ENCODE results near the gene NCAPD3.

NCAPD3 gene

GRCh38 chr11:134226806-134227325 is 3.1 kb upstream of the NCAPD3 start:
- TF ChIP-seq CTCF (conservative IDR thresholded peaks at IDR 0.05; ENCODE audit: low read depth, low read length), result no peak
- H3K4me3 ChIP-seq (ENCODE audit: low read depth, low read length), result no peak overlapping the region
- DNase-seq (ENCODE audit: low read depth), result peak; percentile 27

GRCh38 chr11:134224710-134225664 is 1.2 kb upstream of the NCAPD3 start:
- TF ChIP-seq CTCF (conservative IDR thresholded peaks at IDR 0.05; ENCODE audit: low read depth, low read length), result no peak
- peak; percentile 34 for DNase-seq (ENCODE audit: low read depth)
- H3K4me3 ChIP-seq (ENCODE audit: low read depth, low read length), result peak overlapping the region; percentile 89

GRCh38 chr11:134223121-134223520 is 646 bp downstream of the NCAPD3 start:
- no peak for TF ChIP-seq CTCF (conservative IDR thresholded peaks at IDR 0.05; ENCODE audit: low read depth, low read length)
- DNase-seq (ENCODE audit: low read depth), result no peak
- peak overlapping the region; percentile 89 for H3K4me3 ChIP-seq (ENCODE audit: low read depth, low read length)

- no peak overlapping the region for H3K4me3 ChIP-seq (ENCODE audit: low read depth, low read length)
- DNase-seq (ENCODE audit: low read depth), result no peak
- no peak for TF ChIP-seq CTCF (conservative IDR thresholded peaks at IDR 0.05; ENCODE audit: low read depth, low read length)
These were observed 7.0 kb downstream of the NCAPD3 start for GRCh38 chr11:134216816-134217215.

GRCh38 chr11:134215836-134216235 is 7.9 kb downstream of the NCAPD3 start:
- DNase-seq (ENCODE audit: low read depth), result no peak
- TF ChIP-seq CTCF (conservative IDR thresholded peaks at IDR 0.05; ENCODE audit: low read depth, low read length), result no peak
- H3K4me3 ChIP-seq (ENCODE audit: low read depth, low read length), result no peak overlapping the region

GRCh38 chr11:134207538-134208239 is 16.1 kb downstream of the NCAPD3 start:
- TF ChIP-seq CTCF (conservative IDR thresholded peaks at IDR 0.05; ENCODE audit: low read depth, low read length), result peak; percentile 64
- peak; percentile 45 for DNase-seq (ENCODE audit: low read depth)
- H3K4me3 ChIP-seq (ENCODE audit: low read depth, low read length), result no peak overlapping the region

Measured in choroid plexus epithelial cell (primary cell).